MG63 (cell line): Measurements from ENCODE around the gene GPR17. TPM values are rescaled to one million over a fixed set of nuclear protein-coding genes. Genes with fewer than 3 reads are reported as not detected.

Source experiments
- DNase-seq: peaks from one replicate; pipeline ENCODE4 v3.0.0-alpha.2; 2020
- H3K27me3 ChIP-seq: fragments of 250-450 bp; sonication (Bioruptor Pico); 2 replicates; pipeline ENCODE4 v1.5.1; 2020; ENCODE audit warnings: mild to moderate bottlenecking, moderate library complexity
- H3K36me3 ChIP-seq: fragments of 250-450 bp; sonication (Bioruptor Pico); 2 replicates; pipeline ENCODE4 v1.5.1; 2020; ENCODE audit warnings: mild to moderate bottlenecking, moderate library complexity
- H3K4me3 ChIP-seq: fragments of 250-450 bp; sonication (Bioruptor Pico); 2 replicates; pipeline ENCODE4 v1.5.1; 2020; ENCODE audit warnings: mild to moderate bottlenecking, moderate library complexity
- H3K9me3 ChIP-seq: fragments of 250-450 bp; sonication (Bioruptor Pico); 2 replicates; pipeline ENCODE4 v1.5.1; 2020; ENCODE audit warnings: mild to moderate bottlenecking, moderate library complexity
- total RNA-seq: library from RNA; depleted of rRNA; stranded (reverse); fragments of >200 nt; shearing (Covaris generic); gene quantifications from 2 replicates; pipeline ENCODE4 v1.2.3, GENCODE V29; 2014; ENCODE audit warnings: low replicate concordance

Gene GPR17
- total RNA-seq, 1 experiment from 2014 or later = not detected

DNA sequence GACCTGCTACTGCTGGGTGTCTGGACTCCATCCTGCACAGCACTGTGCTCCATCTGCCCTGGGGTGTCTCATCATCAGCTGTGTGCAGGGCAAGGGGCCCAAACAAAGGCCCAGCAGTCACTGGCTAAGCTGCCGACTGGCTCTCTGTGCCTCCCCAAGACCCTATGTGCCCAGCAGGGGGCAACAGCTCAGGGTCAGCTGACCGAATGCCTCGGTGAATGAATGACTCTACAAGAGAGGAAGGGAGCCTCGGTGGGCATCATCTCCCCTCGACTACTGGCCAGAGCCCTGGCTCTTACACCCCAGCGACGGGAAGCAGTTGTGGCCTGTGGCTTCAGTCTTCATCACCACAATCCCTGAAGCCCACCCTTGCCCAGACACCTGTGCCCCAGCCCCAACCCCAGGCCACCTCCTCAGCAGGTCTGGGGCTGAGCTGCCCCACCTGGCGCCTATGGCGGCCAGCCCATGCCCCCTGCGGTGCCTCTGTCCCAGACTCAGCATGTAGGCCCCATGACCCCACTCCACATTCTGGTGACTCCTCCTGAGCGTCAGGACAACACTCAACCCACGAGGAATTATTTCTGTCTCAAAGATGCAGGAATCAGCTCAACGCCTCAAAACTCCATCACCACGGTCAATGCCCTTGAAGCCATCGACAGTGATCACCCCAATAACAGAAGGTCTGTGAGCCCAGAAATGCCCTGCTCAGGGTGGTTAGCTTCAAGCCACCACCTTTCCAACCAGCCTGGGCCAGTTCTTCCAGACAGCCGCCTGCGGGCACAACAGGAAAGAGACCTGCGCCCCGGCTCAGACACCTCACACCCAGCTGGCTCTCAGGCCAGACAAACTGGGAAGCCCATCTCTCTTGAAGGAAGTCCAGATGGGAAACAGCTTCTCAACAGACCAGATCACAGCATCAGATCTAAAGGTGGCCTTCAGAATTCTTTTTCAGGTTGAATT, 1.6 kb upstream of the GPR17 start:
- Histone ChIP-seq H3K36me3 (no peaks in the 10 kb centered on the region), H3K9me3 (no peaks in the 10 kb centered on the region), H3K27me3 (no peaks in the 10 kb centered on the region), H3K4me3 (no peak overlapping the region)
- no peak for DNase-seq

DNA sequence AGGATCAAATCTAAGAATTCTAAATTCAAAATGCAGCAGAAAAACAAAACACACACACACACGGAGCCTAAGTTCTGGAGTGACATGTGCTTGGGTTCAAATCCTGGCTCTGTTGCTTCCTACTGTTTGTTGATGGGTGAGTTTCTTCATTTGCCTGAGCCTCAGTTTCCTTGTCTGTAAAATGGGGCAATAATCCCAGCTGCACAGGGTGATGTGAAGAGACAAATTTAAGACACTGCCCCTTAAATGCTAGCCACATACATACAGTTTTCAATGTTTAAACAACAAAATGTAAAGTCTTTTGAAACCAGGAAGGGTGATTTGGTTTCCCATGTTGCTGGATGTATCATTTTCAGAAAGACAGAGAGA, 943 bp upstream of the GPR17 start:
- DNase-seq = no peak
- H3K9me3 ChIP-seq = no peaks in the 10 kb centered on the region
- no peaks in the 10 kb centered on the region for H3K27me3 ChIP-seq
- no peaks in the 10 kb centered on the region for H3K36me3 ChIP-seq
- H3K4me3 ChIP-seq = no peak overlapping the region

DNA sequence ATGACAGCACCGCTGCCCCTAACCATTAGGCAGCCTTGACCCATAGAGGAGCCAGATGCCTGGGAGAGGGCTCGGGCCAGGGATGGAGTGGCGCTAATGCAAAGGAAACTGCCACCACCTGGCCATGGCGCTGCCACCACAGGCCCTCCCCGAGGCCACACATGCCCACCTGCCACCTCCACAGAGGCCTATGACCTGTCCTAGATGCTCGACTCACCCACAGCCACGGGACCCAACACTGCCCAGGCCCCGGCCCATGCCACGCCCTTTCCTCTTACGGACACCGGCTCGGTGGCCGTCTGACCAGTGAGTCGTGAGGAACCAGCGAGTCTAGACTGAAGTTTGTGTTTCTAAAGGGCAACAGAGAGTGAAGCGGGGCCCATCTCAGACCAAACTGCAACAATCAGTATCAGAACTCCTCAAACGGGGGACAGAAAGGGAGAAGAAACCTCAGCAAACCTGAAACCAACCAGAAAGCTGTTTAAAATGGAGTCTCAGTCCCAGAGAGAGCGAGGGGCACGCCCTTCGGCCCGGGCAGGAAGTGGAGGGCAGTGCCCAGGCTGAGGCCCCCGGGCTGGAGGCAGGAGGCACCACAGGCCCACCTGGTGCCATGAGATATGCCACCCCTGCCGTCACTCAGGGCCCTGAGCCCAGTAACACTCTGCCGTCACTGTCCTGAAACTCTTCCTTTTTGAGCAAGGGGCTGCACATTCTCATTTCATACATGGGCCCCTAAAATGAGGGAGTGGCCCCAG, 711 bp downstream of the GPR17 start:
- Histone ChIP-seq H3K4me3 (no peak overlapping the region), H3K9me3 (no peaks in the 10 kb centered on the region), H3K27me3 (no peaks in the 10 kb centered on the region), H3K36me3 (no peaks in the 10 kb centered on the region)
- DNase-seq = no peak

DNA sequence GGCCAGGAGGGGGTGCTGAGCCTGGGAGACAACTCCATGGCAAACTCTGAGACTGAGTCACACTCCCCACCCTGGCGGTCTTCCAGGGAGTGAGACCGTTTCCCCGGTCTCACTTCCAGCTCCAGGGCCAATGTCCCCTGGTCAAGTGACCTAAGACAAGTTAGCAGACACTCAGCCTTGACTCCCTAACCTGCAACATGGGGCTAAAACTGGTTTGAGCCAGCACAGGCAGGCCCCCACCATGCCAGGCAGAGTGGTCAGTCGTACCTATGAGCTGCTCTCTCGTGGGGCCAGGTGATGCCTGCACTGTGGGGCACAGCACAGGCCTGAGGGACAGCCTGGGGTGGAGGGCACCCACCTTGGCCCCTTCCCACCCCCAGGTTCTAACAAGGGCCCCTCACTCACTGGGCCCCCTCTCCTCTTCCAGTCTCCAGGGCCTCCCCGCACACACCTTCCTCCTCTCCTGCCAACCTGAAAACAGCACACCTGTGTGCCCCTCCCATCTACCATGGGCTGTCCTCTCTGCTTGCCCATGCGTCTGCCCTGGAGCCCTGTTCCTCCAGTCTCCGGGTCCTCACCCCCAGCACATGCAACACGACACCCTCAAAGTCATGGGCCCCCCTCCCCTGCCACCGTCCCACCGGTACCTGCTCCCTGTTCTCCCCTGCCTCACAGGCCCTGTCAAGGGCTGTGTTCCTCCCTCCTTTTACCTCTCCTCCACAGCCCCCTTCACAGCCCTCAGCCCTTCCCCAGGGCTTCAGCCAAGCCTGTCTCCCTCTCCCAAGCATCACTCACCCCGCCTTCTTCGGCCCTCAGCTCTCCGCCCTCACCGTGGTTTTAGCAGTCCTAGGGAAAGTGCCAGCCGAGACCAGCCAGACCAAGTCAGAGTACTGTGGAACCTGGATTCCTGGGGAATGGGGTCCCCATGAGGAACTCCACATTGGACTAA, 1.6 kb downstream of the GPR17 start:
- Histone ChIP-seq H3K36me3 (no peaks in the 10 kb centered on the region), H3K4me3 (no peak overlapping the region), H3K27me3 (no peaks in the 10 kb centered on the region), H3K9me3 (no peaks in the 10 kb centered on the region)
- DNase-seq = peak; percentile 62

DNA sequence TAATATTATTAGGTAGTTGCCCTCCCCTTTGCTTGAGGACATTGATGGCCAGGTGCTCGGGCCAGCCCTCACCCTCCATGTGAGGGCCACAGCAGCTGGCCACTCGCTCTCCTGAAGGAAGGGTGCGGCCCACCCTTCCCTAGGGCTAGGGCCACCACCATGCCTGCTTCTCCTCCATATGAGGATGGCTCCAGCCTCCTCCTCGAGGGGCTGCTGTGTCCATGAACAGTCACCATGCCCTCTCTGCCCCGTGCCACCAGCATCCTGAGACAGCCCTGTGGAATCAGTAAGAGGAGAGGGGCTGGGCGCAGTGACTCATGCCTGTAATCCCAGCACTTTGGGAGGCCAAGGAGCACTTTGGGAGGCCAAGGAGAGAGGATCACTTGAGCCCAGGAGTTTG, 2.4 kb downstream of the GPR17 start:
- no peak overlapping the region for H3K4me3 ChIP-seq
- no peaks in the 10 kb centered on the region for H3K9me3 ChIP-seq
- DNase-seq = peak; percentile 41
- no peaks in the 10 kb centered on the region for H3K36me3 ChIP-seq
- H3K27me3 ChIP-seq = no peaks in the 10 kb centered on the region

DNA sequence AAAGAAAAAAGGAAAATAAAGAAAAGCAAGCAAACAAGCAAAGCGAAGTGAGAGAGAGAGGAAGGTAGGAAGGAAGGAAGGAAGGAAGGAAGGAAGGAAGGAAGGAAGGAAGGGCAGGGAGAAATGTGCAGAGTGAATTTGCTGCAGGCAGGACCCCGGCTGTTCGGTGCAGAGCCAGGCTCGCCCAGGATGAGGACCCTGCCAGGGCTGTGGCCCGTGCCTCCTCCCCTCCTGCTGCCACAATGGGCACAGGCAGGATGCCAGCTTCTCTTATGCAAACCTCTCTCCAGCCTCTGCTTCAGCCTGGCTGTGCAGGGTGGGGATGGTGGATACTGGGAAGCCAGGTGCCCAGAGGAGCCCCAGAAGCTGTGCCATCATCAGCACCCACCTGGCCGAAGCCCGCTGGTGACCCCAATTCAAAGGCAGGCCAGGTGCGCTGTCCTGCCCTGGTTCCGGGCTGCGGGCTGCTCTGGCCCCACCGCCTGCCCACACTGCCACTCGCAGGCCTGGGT, 3.2 kb downstream of the GPR17 start:
- Histone ChIP-seq H3K4me3 (no peak overlapping the region), H3K27me3 (no peaks in the 10 kb centered on the region)
- DNase-seq = no peak

DNA sequence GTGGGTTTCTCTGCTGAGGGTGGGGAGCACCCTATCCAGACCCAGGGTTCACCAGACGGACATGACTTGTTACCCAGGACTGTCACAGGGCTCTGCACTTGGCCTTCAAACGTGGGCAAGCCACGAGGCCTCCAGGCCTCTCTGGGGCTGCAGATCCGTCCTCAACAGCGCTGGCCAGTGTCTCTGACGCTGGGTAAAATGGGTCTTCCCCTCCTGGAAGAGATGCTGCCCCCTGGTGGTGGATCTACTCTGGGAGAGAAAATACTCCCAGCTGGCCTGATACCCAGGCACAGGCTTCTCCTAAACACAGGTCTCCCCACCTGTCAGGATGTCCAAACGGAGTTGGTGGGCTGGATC, 3.7 kb downstream of the GPR17 start:
- DNase-seq = peak; percentile 80
- no peak overlapping the region for H3K4me3 ChIP-seq

More for the DNA sequence above, 3.2 kb downstream of the GPR17 start:
- no peaks in the 10 kb centered on the region for H3K9me3 ChIP-seq
- H3K36me3 ChIP-seq = no peaks in the 10 kb centered on the region

DNA sequence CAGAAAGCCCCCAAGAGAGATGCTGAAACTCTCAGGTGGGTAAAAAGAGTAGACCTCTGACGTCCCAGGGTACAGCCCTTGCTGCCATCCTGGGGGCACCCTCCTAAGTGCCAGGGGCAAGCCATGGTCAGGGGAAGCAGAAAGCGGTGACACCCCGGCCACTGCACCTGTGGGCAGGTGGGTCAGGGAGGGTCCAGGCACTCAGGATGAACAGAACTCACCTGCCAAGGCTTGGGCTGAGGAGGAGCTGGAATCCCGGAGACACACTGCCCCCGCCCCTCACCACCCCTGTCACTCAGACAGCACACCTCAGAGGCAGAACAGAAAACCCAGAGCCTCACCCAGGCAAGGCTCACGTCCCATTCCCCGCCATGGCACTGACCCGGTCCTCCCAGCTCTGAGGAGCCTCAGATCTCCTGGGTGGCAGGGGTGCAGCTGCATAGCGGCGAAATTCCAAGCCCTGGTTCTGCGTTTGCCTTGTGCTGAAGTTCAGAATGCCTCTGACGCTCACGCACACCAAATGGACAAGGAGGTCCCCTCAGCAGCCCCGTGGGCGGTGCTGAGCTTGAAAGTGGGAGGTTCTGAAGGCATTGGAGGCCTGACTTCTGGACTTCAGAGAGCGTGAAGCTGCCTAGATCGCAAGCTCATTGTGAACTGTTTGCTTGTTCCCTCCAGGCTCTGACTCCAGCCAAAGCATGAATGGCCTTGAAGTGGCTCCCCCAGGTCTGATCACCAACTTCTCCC, 4.3 kb downstream of the GPR17 start:
- no peaks in the 10 kb centered on the region for H3K27me3 ChIP-seq
- no peaks in the 10 kb centered on the region for H3K9me3 ChIP-seq
- H3K4me3 ChIP-seq = no peak overlapping the region
- H3K36me3 ChIP-seq = no peaks in the 10 kb centered on the region
- no peak for DNase-seq

More for the DNA sequence above, 3.7 kb downstream of the GPR17 start:
- Histone ChIP-seq H3K27me3 (no peaks in the 10 kb centered on the region), H3K36me3 (no peaks in the 10 kb centered on the region), H3K9me3 (no peaks in the 10 kb centered on the region)

DNA sequence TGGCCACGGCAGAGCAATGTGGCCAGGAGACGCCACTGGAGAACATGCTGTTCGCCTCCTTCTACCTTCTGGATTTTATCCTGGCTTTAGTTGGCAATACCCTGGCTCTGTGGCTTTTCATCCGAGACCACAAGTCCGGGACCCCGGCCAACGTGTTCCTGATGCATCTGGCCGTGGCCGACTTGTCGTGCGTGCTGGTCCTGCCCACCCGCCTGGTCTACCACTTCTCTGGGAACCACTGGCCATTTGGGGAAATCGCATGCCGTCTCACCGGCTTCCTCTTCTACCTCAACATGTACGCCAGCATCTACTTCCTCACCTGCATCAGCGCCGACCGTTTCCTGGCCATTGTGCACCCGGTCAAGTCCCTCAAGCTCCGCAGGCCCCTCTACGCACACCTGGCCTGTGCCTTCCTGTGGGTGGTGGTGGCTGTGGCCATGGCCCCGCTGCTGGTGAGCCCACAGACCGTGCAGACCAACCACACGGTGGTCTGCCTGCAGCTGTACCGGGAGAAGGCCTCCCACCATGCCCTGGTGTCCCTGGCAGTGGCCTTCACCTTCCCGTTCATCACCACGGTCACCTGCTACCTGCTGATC, 4.9 kb downstream of the GPR17 start:
- Histone ChIP-seq H3K9me3 (no peaks in the 10 kb centered on the region), H3K27me3 (no peaks in the 10 kb centered on the region), H3K36me3 (no peaks in the 10 kb centered on the region), H3K4me3 (no peak overlapping the region)
- DNase-seq = no peak

DNA sequence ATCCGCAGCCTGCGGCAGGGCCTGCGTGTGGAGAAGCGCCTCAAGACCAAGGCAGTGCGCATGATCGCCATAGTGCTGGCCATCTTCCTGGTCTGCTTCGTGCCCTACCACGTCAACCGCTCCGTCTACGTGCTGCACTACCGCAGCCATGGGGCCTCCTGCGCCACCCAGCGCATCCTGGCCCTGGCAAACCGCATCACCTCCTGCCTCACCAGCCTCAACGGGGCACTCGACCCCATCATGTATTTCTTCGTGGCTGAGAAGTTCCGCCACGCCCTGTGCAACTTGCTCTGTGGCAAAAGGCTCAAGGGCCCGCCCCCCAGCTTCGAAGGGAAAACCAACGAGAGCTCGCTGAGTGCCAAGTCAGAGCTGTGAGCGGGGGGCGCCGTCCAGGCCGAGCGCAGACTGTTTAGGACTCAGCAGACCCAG, 5.4 kb downstream of the GPR17 start:
- H3K9me3 ChIP-seq = no peaks in the 10 kb centered on the region
- no peaks in the 10 kb centered on the region for H3K27me3 ChIP-seq
- no peaks in the 10 kb centered on the region for H3K36me3 ChIP-seq
- no peak overlapping the region for H3K4me3 ChIP-seq
- DNase-seq = no peak

DNA sequence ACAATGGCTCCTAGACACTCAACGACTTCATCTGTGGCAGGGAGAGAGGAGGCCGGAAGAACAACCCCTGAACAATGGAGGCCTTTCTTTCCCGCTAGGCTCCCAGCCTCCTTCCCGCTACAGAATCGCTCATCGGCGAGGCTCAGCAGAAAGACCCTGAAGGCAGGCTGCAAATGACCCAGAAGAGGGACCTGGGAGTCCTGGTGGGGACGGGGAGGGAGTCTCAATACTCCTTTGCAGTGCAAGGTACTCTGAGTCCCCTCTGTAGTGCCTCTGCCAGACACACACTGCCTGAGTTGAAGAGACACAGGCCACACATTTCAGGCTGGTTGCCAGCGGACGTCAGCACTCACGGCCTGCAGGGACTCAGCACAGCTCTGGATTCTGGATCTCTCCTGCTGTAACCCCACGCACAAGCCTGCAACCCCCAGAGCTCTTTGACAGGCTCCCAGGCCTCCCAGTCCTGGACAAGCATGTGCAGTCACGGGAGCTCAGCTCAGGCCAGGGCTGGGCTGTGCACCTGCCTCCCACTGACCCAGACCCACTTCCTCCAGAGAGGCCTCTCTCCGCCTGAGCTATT, 6.1 kb downstream of the GPR17 start:
- DNase-seq = no peak
- H3K9me3 ChIP-seq = no peaks in the 10 kb centered on the region
- H3K4me3 ChIP-seq = no peak overlapping the region
- no peaks in the 10 kb centered on the region for H3K36me3 ChIP-seq
- H3K27me3 ChIP-seq = no peaks in the 10 kb centered on the region

DNA sequence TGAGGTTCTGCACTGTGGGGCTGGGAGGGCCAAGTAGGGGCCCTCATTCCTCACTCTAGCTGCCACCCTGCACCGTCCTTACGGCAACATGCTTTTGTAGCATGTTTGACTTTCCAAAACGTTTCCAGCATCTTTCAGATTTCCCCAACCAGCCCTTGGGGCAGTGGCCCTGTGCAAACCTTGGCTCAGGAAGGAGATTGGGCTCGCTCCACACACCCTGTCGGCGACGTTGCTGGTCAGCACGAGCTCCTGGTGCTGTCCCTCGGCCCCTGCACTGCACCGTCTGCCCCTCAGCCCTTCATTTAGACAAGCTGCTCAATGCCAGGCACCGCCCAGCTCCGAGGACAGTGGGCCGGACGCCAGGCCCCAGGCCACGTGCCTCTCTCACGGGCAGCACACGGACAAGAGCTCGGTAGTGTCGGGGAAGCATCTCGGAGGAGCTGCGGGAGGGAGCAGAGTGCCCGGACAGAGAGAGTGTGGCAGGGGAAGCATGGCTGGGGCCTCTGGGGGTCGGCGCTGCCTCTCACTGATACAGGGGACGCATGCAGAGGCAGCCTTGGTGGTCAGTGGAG, 6.9 kb downstream of the GPR17 start:
- Histone ChIP-seq H3K4me3 (no peak overlapping the region), H3K36me3 (no peaks in the 10 kb centered on the region), H3K27me3 (no peaks in the 10 kb centered on the region), H3K9me3 (no peaks in the 10 kb centered on the region)
- no peak for DNase-seq

DNA sequence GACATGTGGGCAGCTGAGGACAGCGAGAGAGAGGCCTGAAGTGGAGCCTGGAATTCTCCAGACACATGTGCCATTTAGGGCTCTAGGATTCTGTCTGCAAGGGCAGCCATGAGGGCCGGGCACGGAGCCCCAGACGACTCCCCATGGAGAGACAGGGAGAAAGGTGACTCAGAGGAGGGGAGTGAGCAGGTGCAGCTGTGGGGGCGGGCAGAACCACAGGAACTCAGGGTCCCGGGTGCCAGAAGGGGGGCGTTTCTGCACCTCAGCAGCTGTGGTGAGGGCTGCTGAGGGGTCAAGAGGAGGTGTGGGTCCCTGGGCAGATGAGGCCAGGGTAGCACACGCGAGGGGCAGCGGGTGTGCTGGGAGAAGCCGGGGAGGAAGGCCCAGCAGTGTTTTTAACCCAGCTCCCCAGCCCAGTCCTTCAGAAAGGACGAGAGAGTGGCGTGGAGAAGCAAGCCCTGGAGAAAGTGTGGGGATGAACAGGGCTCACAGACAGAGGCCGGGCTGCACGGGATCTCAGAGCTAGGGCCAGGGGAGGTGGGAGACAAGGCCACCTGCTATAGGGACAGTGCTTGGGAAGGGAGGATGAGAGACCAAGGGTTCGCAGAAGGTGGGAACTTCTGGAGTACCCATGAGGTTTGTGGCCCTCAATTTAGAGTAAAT, 7.6 kb downstream of the GPR17 start:
- no peak for DNase-seq
- Histone ChIP-seq H3K36me3 (no peaks in the 10 kb centered on the region), H3K27me3 (no peaks in the 10 kb centered on the region), H3K4me3 (no peak overlapping the region), H3K9me3 (no peaks in the 10 kb centered on the region)

DNA sequence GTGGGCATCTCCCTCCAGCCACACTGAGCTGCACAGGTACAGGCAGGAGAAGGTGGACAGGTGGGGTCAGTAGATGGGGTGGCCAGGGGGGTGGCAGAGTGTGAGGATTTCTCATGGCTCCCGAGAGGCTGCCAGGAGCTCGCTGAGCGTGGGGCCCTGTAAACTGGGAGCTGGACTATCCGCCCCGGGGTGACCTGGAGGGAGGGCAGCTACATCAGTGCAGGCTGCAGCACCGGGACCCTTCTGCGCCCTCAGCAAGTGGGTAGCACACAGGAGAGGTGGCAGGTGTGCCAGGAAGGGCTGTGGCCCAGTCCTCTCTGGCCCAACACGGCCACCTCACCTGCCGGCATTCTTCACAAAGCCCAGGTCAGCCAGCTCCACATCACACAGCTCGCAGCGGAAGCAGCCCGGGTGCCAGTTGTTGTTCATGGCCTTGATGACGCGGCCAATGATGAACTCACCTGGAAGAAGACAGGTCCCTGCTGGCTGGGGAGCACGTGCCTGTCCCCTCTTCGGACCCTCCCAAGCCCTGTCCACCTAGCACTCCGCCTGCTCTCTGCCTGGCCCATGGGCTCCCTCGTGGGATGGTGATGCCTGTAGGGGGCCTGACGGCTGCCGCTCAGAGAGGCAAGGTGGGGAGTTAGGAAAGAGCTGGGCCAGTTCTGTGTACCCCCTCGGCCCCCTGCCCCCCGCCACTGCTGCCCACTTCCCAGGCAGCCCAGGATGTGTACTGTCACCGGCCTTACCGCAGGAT, 8.3 kb downstream of the GPR17 start:
- no peaks in the 10 kb centered on the region for H3K27me3 ChIP-seq
- no peak for DNase-seq
- H3K4me3 ChIP-seq = no peak overlapping the region
- H3K36me3 ChIP-seq = no peaks in the 10 kb centered on the region
- H3K9me3 ChIP-seq = no peaks in the 10 kb centered on the region
